ENCODE data around the gene EVC2. TPM values are rescaled to one million over a fixed set of nuclear protein-coding genes. Genes with fewer than 3 reads are reported as not detected.
A peak's percentile ranks its signal among the peaks of the same experiment; 100 is the strongest.
"Not testable (repeated sequence)": the region's sequence is repeated elsewhere in the genome, so short reads cannot be mapped to it uniquely, and the experiment has no call there.

EVC2 gene
- total RNA-seq, 2 donors from 2014 or later: 21.4 to 24.2 TPM

DNA sequence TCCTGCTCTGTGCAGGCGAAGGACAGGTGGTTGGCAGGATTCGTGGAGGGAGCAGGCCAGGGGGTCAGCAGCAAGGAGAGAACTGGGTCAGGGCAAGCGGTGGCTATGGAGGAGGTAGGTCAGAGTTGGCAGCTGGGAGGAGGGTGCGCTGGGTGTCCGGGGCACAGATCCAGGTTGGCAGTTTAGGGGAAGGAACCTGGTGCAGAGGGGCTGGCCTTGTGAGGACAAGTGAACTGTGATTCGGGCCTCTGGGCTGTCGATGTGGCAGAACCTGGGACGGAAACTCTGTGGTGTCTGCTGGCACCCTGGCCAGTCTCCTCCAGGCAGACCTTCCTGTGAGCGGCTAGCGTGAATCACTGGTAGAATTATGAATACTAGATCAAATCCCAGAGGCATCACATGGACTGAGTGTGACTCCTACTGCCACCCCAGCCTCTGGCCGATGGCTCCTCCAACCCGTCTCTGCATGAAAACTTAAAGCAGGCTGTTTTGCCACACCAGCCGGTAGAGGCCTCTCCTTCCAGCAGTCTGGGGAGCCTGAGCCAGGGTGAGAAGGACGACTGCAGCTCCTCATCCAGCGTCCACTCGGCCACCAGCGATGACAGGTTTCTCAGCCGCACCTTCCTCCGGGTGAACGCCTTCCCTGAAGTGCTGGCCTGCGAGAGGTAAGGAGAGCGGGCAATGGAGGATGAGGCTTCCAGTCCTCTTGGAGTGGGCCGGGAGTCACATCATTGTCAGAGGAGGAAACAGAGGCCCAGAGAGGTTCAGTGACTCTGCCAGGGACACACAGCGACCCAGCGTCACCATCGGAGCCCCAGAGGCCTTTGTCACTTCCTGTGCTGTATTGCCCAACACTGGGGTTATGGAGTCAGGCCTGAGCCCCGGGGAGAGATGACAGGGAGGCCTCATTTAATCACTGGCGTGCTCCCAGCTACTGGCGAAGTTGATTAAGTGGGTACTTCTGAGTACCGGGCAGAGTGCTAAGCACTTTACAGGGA is 22.9 kb upstream of the EVC2 start:
- Histone ChIP-seq H3K27ac (peak overlapping the region; percentile 77 to 87), H3K4me1 (ENCODE audit: control insufficient read depth in 1 of 2, low read depth in 2 of 2) (peaks cover 14 to 30% of the 10 kb centered on the region in 2 donors), H3K36me3 (peaks cover 15% of the 10 kb centered on the region), H3K4me3 (no peak overlapping the region), H3K9me3 (no peaks in the 10 kb centered on the region), H3K27me3 (replicated peaks; ENCODE audit: insufficient read depth) (no peaks in the 10 kb centered on the region)
- DNase-seq (ENCODE audit: low spot score) (no peak), ATAC-seq (ENCODE audit: insufficient number of reproducible peaks, low FRiP score, low read depth) (peak; percentile 81)
- TF ChIP-seq, protein P1, sequence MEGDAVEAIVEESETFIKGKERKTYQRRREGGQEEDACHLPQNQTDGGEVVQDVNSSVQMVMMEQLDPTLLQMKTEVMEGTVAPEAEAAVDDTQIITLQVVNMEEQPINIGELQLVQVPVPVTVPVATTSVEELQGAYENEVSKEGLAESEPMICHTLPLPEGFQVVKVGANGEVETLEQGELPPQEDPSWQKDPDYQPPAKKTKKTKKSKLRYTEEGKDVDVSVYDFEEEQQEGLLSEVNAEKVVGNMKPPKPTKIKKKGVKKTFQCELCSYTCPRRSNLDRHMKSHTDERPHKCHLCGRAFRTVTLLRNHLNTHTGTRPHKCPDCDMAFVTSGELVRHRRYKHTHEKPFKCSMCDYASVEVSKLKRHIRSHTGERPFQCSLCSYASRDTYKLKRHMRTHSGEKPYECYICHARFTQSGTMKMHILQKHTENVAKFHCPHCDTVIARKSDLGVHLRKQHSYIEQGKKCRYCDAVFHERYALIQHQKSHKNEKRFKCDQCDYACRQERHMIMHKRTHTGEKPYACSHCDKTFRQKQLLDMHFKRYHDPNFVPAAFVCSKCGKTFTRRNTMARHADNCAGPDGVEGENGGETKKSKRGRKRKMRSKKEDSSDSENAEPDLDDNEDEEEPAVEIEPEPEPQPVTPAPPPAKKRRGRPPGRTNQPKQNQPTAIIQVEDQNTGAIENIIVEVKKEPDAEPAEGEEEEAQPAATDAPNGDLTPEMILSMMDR (IDR thresholded peaks at IDR 0.05): no peak

DNA sequence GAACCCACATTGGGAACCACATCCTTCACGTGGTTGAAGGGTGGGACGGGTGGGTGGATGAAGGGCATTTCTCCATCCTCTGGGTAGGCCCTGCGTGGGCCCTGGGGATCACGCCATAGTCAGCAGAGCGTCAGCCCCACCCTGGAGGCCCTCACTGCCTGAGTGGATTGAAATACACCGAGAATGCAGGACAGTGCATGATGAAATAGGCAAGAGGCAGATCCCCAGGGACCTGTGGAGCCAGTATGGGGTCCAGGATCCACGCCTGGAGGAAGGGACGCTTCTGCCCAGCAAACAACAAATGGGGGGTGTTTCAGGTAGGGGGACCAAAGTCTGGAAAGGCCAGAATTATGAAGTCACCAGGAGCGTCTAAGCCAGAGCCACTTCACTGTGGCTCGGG is 22.1 kb upstream of the EVC2 start:
- ATAC-seq (ENCODE audit: insufficient number of reproducible peaks, low FRiP score, low read depth) (no peak), DNase-seq (ENCODE audit: low spot score) (no peak)
- H3K27ac ChIP-seq: peak overlapping the region; percentile 77 to 87
- H3K4me3 ChIP-seq: no peak overlapping the region
- no peaks in the 10 kb centered on the region for H3K9me3 ChIP-seq
- peaks cover 14 to 30% of the 10 kb centered on the region in 2 donors for H3K4me1 ChIP-seq (ENCODE audit: control insufficient read depth in 1 of 2, low read depth in 2 of 2)
- TF ChIP-seq, protein P1 (IDR thresholded peaks at IDR 0.05): no peak
- peaks cover 16% of the 10 kb centered on the region for H3K36me3 ChIP-seq
- no peaks in the 10 kb centered on the region for H3K27me3 ChIP-seq (replicated peaks; ENCODE audit: insufficient read depth)

DNA sequence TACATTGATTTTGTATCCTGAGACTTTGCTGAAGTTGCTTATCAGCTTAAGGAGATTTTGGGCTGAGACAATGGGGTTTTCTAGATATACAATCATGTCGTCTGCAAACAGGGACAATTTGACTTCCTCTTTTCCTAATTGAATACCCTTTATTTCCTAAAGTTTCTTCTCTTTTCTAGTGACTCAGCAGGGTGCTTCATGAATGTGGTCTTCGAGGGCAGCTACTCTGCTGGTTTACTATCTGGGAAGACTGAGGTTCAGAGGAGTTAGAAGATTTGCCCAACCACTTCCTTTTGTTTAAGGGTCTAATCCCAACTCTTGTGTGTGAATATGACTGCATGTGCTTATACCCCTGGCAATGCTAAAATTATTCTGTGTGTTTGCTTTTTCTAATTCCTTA is 20.1 kb upstream of the EVC2 start:
- Histone ChIP-seq H3K27ac (peak overlapping the region; percentile 77 to 87), H3K36me3 (peaks cover 14% of the 10 kb centered on the region)
- ATAC-seq (ENCODE audit: insufficient number of reproducible peaks, low FRiP score, low read depth): not testable (repeated sequence)

DNA sequence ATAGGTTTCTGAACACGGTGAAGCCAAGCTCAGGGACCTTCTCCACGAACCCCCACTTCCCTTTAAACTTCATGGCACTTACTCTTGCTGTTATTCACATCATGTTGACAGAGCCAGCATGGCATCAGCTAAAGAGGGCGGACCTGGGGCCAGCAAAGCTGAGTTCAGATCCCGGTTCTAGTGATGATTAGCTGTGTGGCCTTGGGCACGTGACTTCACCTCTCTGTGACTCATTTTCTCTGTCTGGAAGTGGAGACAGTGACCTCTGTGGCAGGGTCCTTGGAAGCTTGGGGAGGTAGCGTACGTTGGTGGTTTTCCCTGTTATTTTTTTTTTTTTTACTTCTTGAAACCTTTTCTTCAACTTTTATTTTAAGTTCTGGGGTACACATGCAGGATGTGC is 16.0 kb upstream of the EVC2 start:
- TF ChIP-seq, protein P1 (IDR thresholded peaks at IDR 0.05): no peak
- ATAC-seq (ENCODE audit: insufficient number of reproducible peaks, low FRiP score, low read depth) (no peak), DNase-seq (ENCODE audit: low spot score) (no peak)
- peaks cover 7 to 8% of the 10 kb centered on the region in 2 donors for H3K4me1 ChIP-seq (ENCODE audit: control insufficient read depth in 1 of 2, low read depth in 2 of 2)
- H3K9me3 ChIP-seq: no peaks in the 10 kb centered on the region
- peaks cover 11% of the 10 kb centered on the region for H3K36me3 ChIP-seq
- no peak overlapping the region for H3K27ac ChIP-seq
- no peak overlapping the region for H3K4me3 ChIP-seq
- no peaks in the 10 kb centered on the region for H3K27me3 ChIP-seq (replicated peaks; ENCODE audit: insufficient read depth)

More for the DNA sequence above, 20.1 kb upstream of the EVC2 start:
- H3K27me3 ChIP-seq (replicated peaks; ENCODE audit: insufficient read depth); H3K9me3 ChIP-seq; H3K4me3 ChIP-seq; DNase-seq (ENCODE audit: low spot score): not testable (repeated sequence)
- H3K4me1 ChIP-seq (ENCODE audit: control insufficient read depth in 1 of 2, low read depth in 2 of 2): peaks cover 14 to 30% of the 10 kb centered on the region in 2 donors

DNA sequence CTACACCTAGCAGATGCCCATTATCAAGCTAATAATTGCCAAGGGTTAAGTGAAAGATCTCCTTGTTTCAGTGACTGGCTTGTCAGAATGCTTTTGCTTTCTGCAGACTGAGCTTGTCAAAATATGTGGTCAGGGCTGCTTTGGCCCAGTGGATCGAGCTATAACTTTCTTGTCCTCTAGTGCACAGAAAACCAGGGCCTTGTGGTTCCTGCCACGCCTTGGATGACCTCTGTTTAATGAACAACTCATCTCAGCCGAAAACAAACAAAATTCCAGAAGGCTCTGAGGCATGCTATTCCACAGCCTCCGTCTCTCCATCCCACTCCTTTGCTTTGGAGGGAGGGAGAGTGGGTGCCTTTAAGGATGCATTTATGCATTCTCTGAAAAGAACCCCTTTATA is 14.0 kb upstream of the EVC2 start:
- Histone ChIP-seq H3K4me3 (no peak overlapping the region), H3K36me3 (peaks cover 11% of the 10 kb centered on the region), H3K27ac (no peak overlapping the region), H3K4me1 (ENCODE audit: control insufficient read depth in 1 of 2, low read depth in 2 of 2) (no peaks in the 10 kb centered on the region), H3K27me3 (replicated peaks; ENCODE audit: insufficient read depth) (no peaks in the 10 kb centered on the region), H3K9me3 (no peaks in the 10 kb centered on the region)
- no peak for DNase-seq (ENCODE audit: low spot score)
- no peak for ATAC-seq (ENCODE audit: insufficient number of reproducible peaks, low FRiP score, low read depth)
- TF ChIP-seq, protein P1 (IDR thresholded peaks at IDR 0.05): no peak
